Fibroblast of skin of scalp (primary cell): Measurements from ENCODE around the gene TRIM37.
"Not testable (repeated sequence)": the region's sequence is repeated elsewhere in the genome, so short reads cannot be mapped to it uniquely, and the experiment has no call there.

ENCODE experiments used
- DNase-seq: peaks from one replicate; pipeline ENCODE4 v3.0.0-alpha.2; 2013

The TRIM37 gene

GRCh38 chr17:59108400-59109102 is 1.9 kb upstream of the TRIM37 start:
- no peak for DNase-seq

DNA sequence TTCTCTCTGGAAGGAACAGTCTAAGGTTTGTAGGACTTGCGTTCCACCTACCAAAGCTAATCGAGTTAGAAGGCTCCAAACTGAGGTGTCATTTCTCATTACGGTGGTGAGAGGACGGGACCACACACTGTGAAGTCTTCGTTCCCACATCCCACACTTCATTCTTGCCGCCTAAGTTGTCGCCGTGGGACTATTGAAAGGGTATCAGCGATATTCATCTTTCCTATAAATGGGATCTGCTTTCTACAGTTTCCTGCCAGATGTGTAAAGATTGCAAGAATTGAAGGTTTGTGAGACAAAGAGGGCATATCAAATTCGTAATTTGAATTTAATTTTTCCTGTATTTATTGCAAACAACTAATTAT is 608 bp upstream of the TRIM37 start:
- no peak for DNase-seq

GRCh38 chr17:59105852-59106462 is 723 bp downstream of the TRIM37 start:
- peak; percentile 21 for DNase-seq

DNA sequence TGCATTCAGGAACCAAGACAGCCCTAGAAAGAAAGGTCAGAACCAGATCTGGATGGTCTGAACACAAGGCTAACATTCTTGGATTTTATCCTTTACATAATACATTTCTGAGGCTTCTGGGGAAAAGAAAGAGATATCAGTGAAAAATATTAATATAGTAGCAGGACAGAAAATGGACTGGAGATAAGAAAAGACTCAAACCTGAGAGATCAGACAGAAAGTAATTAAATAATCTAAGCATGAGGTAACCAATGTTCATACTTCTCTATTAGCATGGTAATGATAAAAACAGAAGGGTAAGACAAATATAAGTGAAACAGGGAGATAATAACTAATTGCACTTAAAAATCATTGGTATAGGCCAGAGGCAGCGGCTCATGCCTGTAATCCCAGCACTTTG is 5.5 kb downstream of the TRIM37 start:
- no peak for DNase-seq

DNA sequence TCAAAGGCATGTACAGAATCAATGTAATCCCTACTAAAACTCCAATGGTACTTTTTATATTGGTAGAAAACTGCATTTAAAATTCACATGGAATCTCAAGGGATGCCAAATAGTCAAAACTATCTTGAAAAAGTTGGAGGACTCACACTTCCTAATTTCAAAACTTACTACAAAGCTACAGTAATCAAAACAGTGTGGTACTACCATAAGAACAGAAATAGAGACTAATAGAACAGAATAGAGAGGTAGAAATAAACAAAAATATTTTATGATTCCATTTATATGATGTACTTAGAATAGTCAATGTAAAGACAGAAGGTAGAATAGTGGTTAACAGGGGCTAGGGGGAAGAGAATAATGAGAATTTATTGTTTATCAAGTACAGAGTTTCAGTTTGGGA is 8.8 kb downstream of the TRIM37 start:
- DNase-seq: no peak

GRCh38 chr17:59094861-59095530 is 11.7 kb downstream of the TRIM37 start:
- peak; percentile 2 for DNase-seq

DNA sequence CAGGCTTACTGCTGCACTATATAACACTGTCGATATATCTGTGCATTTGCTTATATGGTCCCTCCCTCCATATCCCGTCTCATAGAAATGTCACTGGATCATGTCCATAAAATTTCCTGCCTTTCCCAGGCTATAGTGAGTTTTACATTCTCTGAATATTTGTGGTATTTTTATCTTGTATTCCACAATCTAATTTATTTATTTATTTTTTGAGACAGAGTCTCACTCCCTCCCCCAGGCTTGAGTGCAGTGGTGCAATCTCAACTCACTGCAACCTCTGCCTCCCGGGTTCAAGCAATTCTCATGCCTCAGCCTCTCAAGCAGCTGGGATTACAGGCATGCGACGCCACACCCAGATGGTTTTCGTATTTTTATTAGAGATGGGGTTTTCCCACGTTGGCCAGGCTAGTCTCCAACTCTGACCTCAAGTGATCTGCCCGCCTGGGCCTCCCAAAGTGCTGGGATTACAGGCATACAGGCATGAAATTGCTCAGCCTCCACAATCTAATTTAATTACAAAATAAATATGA is 12.9 kb downstream of the TRIM37 start:
- peak; percentile 95 for DNase-seq

DNA sequence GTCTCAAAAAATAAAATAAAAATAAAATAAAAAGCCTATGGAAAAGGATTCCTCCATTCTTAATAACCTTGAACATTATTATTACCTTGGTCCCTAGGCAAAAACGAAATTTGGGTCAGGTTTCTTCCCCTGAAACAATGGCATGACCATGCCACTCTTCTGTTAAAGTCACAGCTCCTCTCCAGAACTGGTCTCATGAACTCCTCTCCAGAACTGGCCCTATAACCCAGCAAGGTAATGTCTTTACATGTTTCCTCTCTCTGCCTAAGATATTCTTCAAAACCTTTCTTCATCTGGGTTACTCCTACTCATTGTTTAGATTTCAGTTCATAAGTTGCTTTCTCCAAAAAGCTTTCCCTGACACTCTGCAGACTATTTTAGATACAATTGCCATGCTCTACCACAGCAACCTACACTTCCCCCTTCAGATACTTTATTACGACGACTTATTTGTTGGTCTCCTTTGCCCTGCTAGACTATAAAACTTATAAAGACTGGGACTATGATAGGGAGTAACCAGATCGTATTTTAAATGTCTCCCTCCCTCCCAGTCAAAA is 13.5 kb downstream of the TRIM37 start:
- peak; percentile 1 for DNase-seq

GRCh38 chr17:59090593-59090992 is 16.1 kb downstream of the TRIM37 start:
- not testable (repeated sequence) for DNase-seq

DNA sequence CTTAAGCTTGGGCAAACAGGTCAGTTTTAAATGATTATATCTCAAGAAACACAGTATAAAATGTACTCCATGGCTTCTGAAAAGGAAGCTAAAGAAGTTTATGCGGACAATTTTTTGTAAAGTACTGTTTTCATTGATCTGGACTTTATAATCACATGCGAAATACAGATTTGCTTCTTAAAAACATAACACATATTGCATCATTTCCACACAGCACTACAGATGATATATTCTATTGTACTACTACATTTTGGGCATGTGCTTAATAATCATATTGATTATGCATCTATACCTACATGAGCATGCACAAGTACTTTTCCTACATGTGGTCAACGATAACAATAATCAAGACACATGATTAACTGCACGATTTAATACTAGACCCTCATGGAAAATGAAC is 22.5 kb downstream of the TRIM37 start:
- DNase-seq: no peak

DNA sequence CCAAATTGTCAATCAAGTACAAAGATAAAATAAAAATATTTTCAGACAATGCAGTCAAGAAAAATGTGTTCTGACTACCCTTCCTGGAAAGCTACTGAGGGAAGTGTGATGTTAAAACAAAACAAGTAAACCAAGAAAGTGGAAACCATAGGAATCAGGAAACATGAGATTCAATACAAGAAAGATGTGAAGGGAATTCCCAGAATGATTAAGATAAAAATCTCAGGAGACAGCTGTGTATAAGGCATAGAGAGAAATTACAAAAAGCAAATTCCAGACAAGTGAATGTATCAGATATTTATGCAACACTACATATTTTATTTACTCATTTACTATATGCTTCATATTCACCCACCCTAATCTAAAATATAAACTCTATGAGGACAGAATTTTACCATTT is 32.2 kb downstream of the TRIM37 start:
- DNase-seq: peak; percentile 54

- no peak for DNase-seq
Measured at GRCh38 chr17:59073972-59074371, 32.7 kb downstream of the TRIM37 start.

DNA sequence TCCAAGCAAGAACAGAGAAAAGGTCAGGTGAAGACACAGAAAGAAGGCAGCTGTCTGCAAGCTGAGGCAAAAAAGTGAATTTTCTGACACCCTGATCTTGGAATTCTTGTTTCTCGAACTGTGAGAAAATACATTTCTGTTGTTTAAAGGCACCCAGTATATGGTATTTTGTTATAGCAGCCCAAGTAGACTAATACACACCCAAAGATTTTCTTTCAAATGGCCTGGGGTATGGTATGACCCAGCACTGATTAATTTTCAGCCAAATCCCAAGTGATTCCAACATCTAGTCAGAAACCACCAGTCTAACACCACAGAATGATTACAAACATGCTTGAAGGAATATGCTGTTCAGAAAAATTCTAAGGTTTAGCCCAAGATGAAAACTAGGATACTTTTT is 36.8 kb downstream of the TRIM37 start:
- DNase-seq: no peak

DNA sequence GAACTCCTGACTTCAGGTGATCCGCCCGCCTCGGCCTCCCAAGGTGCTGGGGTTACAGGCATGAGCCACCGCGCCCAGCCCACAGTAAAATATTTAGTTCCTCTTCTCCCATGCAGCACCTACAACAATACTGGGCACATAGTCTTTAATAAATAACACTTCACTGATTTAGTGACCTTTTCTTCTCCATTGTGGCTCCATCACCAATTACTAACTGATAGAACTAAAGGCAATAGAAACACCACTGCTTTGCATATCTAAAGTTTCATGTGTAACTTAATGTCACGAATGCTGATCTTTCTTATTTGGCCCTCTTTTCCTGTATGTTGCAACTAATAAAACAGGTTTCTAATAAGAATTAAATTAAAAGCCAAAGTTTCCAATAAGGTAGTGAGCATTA is 38.9 kb downstream of the TRIM37 start:
- no peak for DNase-seq

- no peak for DNase-seq
Measured at GRCh38 chr17:59067340-59067739, 39.3 kb downstream of the TRIM37 start.

GRCh38 chr17:59062509-59062908 is 44.2 kb downstream of the TRIM37 start:
- no peak for DNase-seq

GRCh38 chr17:59056857-59057256 is 49.8 kb downstream of the TRIM37 start:
- DNase-seq: no peak

DNA sequence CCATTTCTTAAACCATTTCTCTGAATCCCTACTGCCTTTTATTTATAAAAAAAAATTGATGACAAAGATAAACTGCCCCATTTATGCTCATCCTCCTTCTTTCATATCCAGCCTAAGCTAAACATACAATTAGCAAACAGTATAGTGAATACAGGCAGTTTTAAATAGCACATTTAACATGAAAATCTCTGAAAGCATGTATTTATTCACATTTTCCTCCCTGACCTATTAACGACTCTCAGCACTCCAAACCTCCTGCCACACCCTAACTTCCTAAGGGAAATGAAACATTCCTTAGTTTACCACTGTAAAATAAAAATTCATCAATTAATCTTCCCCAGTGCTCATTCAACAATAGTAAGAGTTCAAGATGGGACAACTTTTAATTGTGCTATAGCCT is 56.9 kb downstream of the TRIM37 start:
- no peak for DNase-seq

- DNase-seq: no peak
Measured at GRCh38 chr17:59047616-59048015, 59.1 kb downstream of the TRIM37 start.

GRCh38 chr17:59046192-59046591 is 60.5 kb downstream of the TRIM37 start:
- no peak for DNase-seq

- DNase-seq: no peak
Measured at GRCh38 chr17:59038734-59039133, 67.9 kb downstream of the TRIM37 start.

DNA sequence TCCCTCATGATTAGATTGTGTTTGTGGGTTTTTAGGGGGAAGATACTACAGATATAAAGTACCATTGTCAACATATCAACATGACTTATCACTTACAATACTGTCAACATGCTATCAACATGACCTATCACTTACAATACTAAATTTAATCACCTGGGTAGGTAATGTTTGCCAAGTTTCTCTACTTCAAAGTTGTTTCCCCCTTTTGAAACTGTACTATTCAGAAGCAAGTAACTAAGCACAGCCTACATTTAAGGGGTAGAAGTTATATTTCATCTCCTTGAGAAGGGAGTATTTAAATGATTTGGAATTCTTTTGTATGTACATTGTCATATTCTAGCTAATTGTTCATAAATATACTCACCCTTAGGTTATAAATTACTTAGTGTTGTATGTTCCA is 68.7 kb downstream of the TRIM37 start:
- DNase-seq: no peak

- no peak for DNase-seq
Measured at GRCh38 chr17:59030811-59031210, 75.9 kb downstream of the TRIM37 start.

DNA sequence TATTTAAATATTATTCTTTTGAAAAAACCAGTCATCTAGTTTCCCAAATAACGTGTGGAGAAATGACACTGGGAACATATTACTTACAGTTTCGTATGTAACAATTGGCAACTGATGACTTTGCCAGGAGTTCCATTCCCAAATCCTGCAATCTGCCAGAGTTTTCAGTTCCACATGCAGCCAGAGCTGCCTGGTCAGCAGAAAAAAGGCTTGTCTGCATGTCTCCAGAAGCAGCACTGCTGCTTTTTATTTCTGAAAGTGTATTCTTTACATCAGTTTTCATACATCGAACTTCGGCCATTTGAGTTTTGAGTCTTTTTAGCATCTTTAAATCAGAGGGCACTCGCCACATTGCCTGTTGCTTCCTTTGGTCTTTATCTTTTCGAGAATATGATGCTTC is 78.4 kb downstream of the TRIM37 start:
- no peak for DNase-seq
